Bronchial epithelial cell (primary cell): ENCODE measurements around the gene ALOX12B. TPM values are rescaled to one million over a fixed set of nuclear protein-coding genes. Genes with fewer than 3 reads are reported as not detected.

Source experiments
- DNase-seq: peaks from one replicate; pipeline ENCODE4 v3.0.0-alpha.2; 2010; ENCODE audit warnings: low read depth
- FAIRE-seq: peaks from 2 replicates; lab custom pipeline; 2011; peaks lifted over from hg19 to GRCh38; lab: Jason Lieb, UNC
- H3K27me3 ChIP-seq: 2 replicates; pipeline ENCODE4 v1.5.1; 2011; ENCODE audit warnings: low read length; ENCODE audit not compliant: control insufficient read depth, insufficient read depth
- H3K36me3 ChIP-seq: 2 replicates; pipeline ENCODE4 v1.5.1; 2011; ENCODE audit warnings: low read length; ENCODE audit not compliant: control insufficient read depth, insufficient read depth
- H3K4me3 ChIP-seq: 2 replicates; pipeline ENCODE4 v1.5.1; 2011; ENCODE audit warnings: mild to moderate bottlenecking, low read depth, low read length, control low read depth
- total RNA-seq: library from RNA; depleted of rRNA; stranded (reverse); fragments of >200 nt; gene quantifications from 2 replicates; pipeline ENCODE4 v1.2.1, GENCODE V29; 2014
- TF ChIP-seq, protein P1 (sequence below): IDR thresholded peaks from 2 replicates; pipeline ENCODE4 v1.5.1; 2011; ENCODE audit warnings: mild to moderate bottlenecking, moderate library complexity, low read length, control low read depth, inconsistent platforms; ENCODE audit not compliant: insufficient read depth, severe bottlenecking

ALOX12B gene
- total RNA-seq, 1 donor from 2014 or later: 0.26 TPM

DNA sequence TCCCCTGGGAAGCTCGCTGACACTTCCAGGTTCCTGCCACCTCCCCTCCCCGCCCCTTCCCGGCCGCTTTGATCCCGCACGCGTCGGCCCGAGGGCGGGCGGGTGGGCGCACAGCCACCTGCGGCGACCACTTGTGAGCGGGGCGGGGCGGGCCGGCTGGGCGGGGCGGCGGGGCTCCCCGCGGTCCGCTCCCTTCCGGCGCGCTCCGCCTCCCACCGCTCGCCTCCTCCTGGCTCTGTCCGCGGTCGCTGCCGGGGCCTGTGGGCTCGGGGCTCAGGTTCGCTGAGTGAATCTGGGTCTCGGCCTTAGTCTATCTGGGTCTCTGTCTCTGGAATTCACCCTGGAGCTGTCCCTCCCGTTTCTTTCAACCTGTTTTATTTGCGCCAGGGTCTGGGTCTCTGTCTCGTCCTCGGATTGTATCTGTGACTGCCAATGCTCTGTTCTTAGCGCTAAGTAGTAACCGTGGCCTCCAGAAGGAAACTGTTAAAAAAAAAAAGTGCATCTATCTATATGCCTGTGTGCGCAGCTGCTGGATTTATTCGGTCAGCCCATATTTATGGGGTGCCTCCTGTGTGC, 39.1 kb upstream of the ALOX12B start:
- TF ChIP-seq, protein P1, sequence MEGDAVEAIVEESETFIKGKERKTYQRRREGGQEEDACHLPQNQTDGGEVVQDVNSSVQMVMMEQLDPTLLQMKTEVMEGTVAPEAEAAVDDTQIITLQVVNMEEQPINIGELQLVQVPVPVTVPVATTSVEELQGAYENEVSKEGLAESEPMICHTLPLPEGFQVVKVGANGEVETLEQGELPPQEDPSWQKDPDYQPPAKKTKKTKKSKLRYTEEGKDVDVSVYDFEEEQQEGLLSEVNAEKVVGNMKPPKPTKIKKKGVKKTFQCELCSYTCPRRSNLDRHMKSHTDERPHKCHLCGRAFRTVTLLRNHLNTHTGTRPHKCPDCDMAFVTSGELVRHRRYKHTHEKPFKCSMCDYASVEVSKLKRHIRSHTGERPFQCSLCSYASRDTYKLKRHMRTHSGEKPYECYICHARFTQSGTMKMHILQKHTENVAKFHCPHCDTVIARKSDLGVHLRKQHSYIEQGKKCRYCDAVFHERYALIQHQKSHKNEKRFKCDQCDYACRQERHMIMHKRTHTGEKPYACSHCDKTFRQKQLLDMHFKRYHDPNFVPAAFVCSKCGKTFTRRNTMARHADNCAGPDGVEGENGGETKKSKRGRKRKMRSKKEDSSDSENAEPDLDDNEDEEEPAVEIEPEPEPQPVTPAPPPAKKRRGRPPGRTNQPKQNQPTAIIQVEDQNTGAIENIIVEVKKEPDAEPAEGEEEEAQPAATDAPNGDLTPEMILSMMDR: no peak
- FAIRE-seq: no peak
- Histone ChIP-seq H3K4me3 (peak overlapping the region; percentile 69), H3K27me3 (peaks cover 3% of the 10 kb centered on the region), H3K36me3 (no peaks in the 10 kb centered on the region)
- DNase-seq: peak; percentile 34

DNA sequence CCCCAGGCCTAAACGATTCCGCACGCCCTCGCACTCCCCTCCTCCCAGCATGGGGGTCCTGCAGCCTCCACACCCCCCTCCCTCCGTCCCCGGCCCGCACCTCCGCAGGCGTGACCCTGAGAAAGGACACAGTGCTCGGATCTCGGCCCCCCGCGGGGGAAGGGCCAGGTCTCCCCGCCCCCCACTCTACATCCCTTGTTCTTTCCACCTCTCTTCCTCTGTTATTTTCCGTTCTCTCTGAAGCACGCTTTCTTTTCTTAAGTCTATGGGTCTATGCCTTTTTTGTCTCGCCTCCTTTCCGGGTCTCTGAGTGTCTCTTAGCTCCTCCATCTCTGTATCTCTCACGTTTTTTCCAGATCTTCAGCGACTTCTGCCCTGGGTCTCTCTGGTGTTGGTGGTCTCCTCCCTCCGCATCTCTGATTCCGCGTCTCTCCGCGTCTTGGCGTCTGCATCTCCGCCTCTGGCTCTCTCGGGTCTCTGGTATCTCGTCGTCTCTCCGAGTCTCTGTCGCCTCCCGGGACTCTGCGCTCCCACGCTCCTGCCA, 38.5 kb upstream of the ALOX12B start:
- Histone ChIP-seq H3K27me3 (peaks cover 3% of the 10 kb centered on the region), H3K36me3 (no peaks in the 10 kb centered on the region), H3K4me3 (peak overlapping the region; percentile 69)
- DNase-seq (no peak), FAIRE-seq (no peak)
- TF ChIP-seq, protein P1: no peak

DNA sequence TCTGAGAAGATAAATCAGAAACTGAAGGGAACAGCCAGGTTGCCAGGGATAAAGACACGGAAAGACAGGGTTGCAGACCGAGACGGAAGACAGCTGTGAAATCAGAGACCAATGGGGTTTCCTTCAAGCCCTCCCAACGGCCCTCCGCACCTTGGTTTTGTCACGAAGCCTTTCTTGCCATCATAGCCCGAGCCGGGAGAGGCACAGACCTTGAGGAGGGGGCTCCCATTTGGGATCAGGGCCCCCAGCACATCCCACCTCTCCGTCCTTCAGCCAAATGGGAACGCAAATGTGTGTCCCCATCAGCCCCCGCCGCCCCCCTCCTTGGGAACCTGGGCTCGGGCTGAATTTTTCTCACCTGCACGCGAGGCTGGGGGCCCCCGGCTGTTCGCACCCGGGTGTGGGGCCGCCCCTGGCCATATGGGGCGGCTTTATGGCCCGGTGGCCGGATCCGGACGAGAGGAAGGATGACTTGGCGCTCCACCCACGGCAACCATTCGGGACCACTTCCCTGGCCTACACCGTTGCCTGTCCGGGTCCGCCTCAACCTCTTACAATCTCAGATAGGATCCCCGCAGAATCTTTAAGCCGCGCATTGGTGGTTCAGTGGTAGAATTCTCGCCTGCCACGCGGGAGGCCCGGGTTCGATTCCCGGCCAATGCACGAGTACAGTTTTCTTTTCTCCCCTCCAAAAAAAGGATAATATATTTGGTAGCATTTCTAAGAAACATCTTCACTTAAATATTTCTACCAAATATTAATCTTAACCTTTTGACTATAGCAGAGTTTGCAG, 37.8 kb upstream of the ALOX12B start:
- TF ChIP-seq, protein P1: no peak

DNA sequence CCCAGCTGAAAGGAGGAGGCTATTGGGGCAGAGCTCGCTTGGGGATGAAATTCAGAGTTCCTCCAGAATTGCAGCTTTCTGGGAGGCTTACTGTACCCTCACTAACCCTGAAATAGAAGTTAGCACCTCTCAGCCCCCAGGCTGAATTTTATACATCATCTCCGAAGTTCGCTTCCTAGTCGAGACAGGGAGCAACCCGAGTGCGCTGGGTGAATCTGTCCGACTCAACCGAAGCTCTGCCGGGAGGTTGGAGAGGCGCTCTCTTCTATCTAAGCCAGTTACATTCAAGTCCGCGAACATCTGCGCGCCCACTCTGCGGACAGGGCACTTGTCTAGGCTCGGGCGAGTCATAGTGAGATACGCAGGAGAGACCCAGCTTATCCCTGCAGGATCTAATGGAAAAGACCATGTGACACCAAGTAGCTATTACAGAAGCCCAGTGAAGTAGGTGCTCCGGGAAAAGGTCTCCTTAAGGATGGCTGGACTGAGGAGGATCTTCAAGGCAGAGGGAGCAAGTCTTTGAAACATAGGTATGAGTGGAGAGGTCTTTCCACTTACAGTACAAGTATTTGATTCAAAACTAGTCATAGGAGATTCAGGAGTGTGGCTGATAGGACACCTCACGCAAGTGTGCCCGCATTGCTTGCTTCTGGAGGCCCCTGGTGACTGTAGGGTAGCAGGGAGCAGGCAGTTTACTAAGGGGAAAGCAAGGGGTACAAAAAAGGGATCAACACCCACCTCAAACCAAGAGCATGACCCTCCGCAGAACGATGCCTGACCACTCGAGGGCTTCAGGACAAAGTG, 37.0 kb upstream of the ALOX12B start:
- DNase-seq (no peak), FAIRE-seq (no peak)
- Histone ChIP-seq H3K4me3 (peak overlapping the region; percentile 45), H3K27me3 (peaks cover 3% of the 10 kb centered on the region), H3K36me3 (no peaks in the 10 kb centered on the region)
- TF ChIP-seq, protein P1: no peak

More for the DNA sequence above, 37.8 kb upstream of the ALOX12B start:
- Histone ChIP-seq H3K27me3 (peaks cover 3% of the 10 kb centered on the region), H3K4me3 (peak overlapping the region; percentile 69), H3K36me3 (no peaks in the 10 kb centered on the region)
- DNase-seq: peak; percentile 42
- FAIRE-seq: no peak

DNA sequence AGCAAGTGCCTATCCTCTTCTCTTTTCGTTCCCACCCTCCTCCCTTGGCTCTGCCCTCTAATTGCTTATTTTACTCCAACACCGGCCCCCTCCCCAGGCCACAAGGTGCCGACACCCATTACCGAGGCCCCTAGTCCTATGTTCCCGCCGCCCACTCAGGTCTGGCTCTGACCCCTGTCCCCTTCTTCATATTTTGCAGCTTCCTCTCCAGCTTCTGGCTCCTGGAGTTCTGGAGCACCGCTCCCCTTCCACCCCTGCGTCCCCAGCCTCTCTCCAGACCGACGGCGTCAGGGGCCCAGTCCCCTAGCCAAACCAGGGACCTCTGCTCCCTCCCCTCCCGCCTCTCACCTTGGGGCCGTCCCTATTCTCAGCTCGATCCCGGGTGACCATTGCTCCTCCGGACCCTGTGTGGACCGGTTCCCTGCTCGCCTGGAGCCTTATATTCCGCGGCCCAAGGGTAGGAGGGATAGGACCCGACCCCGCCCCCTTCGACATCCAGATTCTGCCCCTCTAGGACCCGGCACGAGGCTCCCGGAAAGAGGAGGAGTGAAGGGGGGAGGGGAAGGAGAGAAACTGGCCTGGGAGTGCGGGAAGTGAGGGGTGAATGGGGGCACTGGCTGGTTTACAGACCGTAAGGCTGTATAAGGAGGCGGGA, 36.3 kb upstream of the ALOX12B start, which contains the start of gene HES7:
Gene HES7 (minus strand): TSS at position 412 of the 655 bp plus-strand sequence. CDS start 22 bp downstream, at position 390.
- H3K36me3 ChIP-seq: no peaks in the 10 kb centered on the region
- FAIRE-seq (no peak), DNase-seq (no peak)
- TF ChIP-seq, protein P1: no peak
- H3K4me3 ChIP-seq: peak within 1 kb of the TSS; percentile 45
- peaks cover 3% of the 10 kb centered on the region for H3K27me3 ChIP-seq
